ENCODE results near the gene LTBP2. TPM values are rescaled to one million over a fixed set of nuclear protein-coding genes. Genes with fewer than 3 reads are reported as not detected.

The LTBP2 gene
- total and polyA plus RNA-seq, 2 of the 13 experiments (the other 11 are each of a cell fraction or from before 2014, with no cell fraction given): 0.20 to 0.41 TPM

DNA sequence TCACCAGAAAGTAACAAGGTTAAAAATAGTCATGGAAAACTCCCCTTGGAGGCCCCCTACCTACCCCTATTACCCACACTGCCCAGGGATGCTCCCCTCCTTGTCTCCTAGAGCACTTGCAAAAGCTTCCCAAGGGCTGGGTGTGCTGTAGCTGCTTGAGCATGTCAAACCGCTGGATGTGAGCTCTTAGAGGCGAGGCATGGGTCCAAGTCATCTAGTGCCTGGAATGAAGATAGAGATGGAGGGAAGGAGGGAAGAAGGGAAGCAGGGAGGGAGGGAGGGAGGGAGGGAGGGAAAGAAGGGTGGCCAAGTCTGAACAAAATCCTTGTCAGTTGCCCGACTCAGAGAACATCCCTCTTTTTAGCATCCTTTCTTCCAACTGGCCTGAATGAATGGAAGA, 43.1 kb downstream of the LTBP2 start:
- no peak overlapping the region for H3K4me3 ChIP-seq (replicated peaks in 1 of 3; ENCODE audit: insufficient read depth in 1 of 3, low read depth in 2 of 3, low read length in 3 of 3)
- H3K9ac ChIP-seq (ENCODE audit: insufficient read depth, low read depth, low read length): no peak overlapping the region
- ATAC-seq: no peak
- no peaks in the 10 kb centered on the region for H4K20me1 ChIP-seq (ENCODE audit: insufficient read depth, low read length)
- no peak for DNase-seq (ENCODE audit: low spot score)
- H3K79me2 ChIP-seq (ENCODE audit: insufficient read depth, low read length): no peaks in the 10 kb centered on the region
- H3K27me3 ChIP-seq (ENCODE audit: control insufficient read depth in 1 of 2, insufficient read depth in 2 of 2, low read length in 2 of 2): peaks cover 0 to 32% of the 10 kb centered on the region in 2 experiments; a peak in 2 of 5 replicates
- POLR2A ChIA-PET: no interaction called here
- H3K27ac ChIP-seq (ENCODE audit: extremely low read length, insufficient read depth, low read length): no peak overlapping the region
- WGBS (ENCODE audit: low lambda C conversion rate): 68% methylated on average over 3 of the region's 3 CpGs
- in situ Hi-C loops (cut with HindIII; ENCODE audit: extremely low pct_ligation_motif_present, low pct_unique_long_range_greater_than_20kb): no loop called here
- TF ChIP-seq ZNF235 (CRISPR knock-in tag; IDR thresholded peaks at IDR 0.05; ENCODE audit: borderline replicate concordance) (no peak), ZBTB42 (CRISPR knock-in tag; IDR thresholded peaks at IDR 0.05) (no peak), ZNF768 (CRISPR knock-in tag; IDR thresholded peaks at IDR 0.05) (no peak), KDM4B (CRISPR knock-in tag; IDR thresholded peaks at IDR 0.05) (no peak), EEA1 (CRISPR knock-in tag; IDR thresholded peaks at IDR 0.05; ENCODE audit: borderline replicate concordance) (no peak), ZNF839 (CRISPR knock-in tag; IDR thresholded peaks at IDR 0.05; ENCODE audit: borderline replicate concordance) (no peak), ZNF550 (CRISPR knock-in tag; IDR thresholded peaks at IDR 0.05; ENCODE audit: borderline replicate concordance) (no peak), SIN3B (IDR thresholded peaks at IDR 0.05; ENCODE audit: low read length) (no peak), PCBP2 (optimal IDR thresholded peaks at IDR 0.05; ENCODE audit: low read depth, low read length, poor library complexity, severe bottlenecking) (no peak), KMT2B (CRISPR knock-in tag; IDR thresholded peaks at IDR 0.05) (no peak), ETV6 (CRISPR knock-in tag; conservative IDR thresholded peaks at IDR 0.05) (no peak), ZNF570 (CRISPR knock-in tag; IDR thresholded peaks at IDR 0.05; ENCODE audit: borderline replicate concordance) (no peak)
- TF ChIP-seq, protein P1, sequence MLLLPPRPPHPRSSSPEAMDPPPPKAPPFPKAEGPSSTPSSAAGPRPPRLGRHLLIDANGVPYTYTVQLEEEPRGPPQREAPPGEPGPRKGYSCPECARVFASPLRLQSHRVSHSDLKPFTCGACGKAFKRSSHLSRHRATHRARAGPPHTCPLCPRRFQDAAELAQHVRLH (CRISPR knock-in tag; IDR thresholded peaks at IDR 0.05; ENCODE audit: borderline replicate concordance, low read depth): no peak
- TF ChIP-seq, protein P2, sequence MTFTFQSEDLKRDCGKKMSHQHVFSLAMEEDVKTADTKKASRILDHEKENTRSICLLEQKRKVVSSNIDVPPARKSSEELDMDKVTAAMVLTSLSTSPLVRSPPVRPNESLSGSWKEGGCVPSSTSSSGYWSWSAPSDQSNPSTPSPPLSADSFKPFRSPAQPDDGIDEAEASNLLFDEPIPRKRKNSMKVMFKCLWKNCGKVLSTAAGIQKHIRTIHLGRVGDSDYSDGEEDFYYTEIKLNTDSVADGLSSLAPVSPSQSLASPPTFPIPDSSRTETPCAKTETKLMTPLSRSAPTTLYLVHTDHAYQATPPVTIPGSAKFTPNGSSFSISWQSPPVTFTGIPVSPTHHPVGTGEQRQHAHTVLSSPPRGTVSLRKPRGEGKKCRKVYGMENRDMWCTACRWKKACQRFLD (CRISPR knock-in tag; IDR thresholded peaks at IDR 0.05; ENCODE audit: borderline replicate concordance): no peak
- TF ChIP-seq, protein P3, sequence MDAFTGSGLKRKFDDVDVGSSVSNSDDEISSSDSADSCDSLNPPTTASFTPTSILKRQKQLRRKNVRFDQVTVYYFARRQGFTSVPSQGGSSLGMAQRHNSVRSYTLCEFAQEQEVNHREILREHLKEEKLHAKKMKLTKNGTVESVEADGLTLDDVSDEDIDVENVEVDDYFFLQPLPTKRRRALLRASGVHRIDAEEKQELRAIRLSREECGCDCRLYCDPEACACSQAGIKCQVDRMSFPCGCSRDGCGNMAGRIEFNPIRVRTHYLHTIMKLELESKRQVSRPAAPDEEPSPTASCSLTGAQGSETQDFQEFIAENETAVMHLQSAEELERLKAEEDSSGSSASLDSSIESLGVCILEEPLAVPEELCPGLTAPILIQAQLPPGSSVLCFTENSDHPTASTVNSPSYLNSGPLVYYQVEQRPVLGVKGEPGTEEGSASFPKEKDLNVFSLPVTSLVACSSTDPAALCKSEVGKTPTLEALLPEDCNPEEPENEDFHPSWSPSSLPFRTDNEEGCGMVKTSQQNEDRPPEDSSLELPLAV (CRISPR knock-in tag; conservative IDR thresholded peaks at IDR 0.05; ENCODE audit: low read depth): no peak
- H3K4me1 ChIP-seq (ENCODE audit: insufficient read depth, low read length): peaks cover 31% of the 10 kb centered on the region
- H3K4me2 ChIP-seq (ENCODE audit: low read depth, low read length): no peak overlapping the region
- H3K36me3 ChIP-seq (replicated peaks in 1 of 2; ENCODE audit: control insufficient read depth in 1 of 2, insufficient read depth in 2 of 2, low read length in 2 of 2): no peaks in the 10 kb centered on the region
- no peak for FAIRE-seq
- intact Hi-C loops (cut with micrococcal nuclease; ENCODE audit: unreplicated experiment): no loop called here
- BruUV-seq (replicated peaks): no TSS peak
- CTCF ChIA-PET (ENCODE audit: low intra/inter-chr PET ratio, low total read pairs): no interaction called here
- no peaks in the 10 kb centered on the region for H3K9me3 ChIP-seq (ENCODE audit: low read length)
- no peak overlapping the region for H2AFZ ChIP-seq (ENCODE audit: low read length)

Data from HepG2 (cell line).